SK-N-MC (cell line): ENCODE data around the gene BRD3.

ENCODE experiments used
- DNase-seq: peaks from one replicate; pipeline ENCODE4 v3.0.0-alpha.2; 2011; ENCODE audit warnings: low read depth, low spot score
- H3K27ac ChIP-seq: fragments of 200-600 bp; sonication (generic); 2 replicates; pipeline ENCODE4 v1.5.1; 2016; ENCODE audit warnings: mixed run types
- H3K36me3 ChIP-seq: fragments of 200-600 bp; sonication (generic); 2 replicates; pipeline ENCODE4 v1.6.1; 2017; ENCODE audit warnings: antibody characterized with exemption, low read length, mixed read lengths; ENCODE audit not compliant: insufficient read depth
- H3K4me3 ChIP-seq: fragments of 200-600 bp; sonication (generic); 2 replicates; pipeline ENCODE4 v1.5.1; 2016
- H3K9ac ChIP-seq: fragments of 200-600 bp; sonication (generic); 2 replicates; pipeline ENCODE4 v1.8.0; 2017; ENCODE audit warnings: mixed run types, mixed read lengths; ENCODE audit not compliant: insufficient read length
- H3K9me3 ChIP-seq: fragments of 200-600 bp; sonication (generic); 2 replicates; pipeline ENCODE4 v1.6.1; 2017; ENCODE audit warnings: low read depth, mild to moderate bottlenecking, antibody characterized with exemption, low read length, moderate library complexity, mixed read lengths
- EZH2 ChIP-seq: fragments of 200-600 bp; sonication (generic); IDR thresholded peaks from one replicate; pipeline ENCODE4 v1.6.1; 2017; ENCODE audit warnings: antibody characterized with exemption
- FOXP2 ChIP-seq: optimal IDR thresholded peaks from 2 replicates; pipeline ENCODE3; 2011; ENCODE audit warnings: mild to moderate bottlenecking, moderate library complexity; ENCODE audit not compliant: insufficient read depth; ENCODE audit errors: extremely low read length, control extremely low read depth
- POLR2AphosphoS5 ChIP-seq: IDR thresholded peaks from 2 replicates; pipeline ENCODE4 v1.6.1; 2012; ENCODE audit warnings: mild to moderate bottlenecking, low read depth, low read length, borderline replicate concordance

Gene BRD3

DNA sequence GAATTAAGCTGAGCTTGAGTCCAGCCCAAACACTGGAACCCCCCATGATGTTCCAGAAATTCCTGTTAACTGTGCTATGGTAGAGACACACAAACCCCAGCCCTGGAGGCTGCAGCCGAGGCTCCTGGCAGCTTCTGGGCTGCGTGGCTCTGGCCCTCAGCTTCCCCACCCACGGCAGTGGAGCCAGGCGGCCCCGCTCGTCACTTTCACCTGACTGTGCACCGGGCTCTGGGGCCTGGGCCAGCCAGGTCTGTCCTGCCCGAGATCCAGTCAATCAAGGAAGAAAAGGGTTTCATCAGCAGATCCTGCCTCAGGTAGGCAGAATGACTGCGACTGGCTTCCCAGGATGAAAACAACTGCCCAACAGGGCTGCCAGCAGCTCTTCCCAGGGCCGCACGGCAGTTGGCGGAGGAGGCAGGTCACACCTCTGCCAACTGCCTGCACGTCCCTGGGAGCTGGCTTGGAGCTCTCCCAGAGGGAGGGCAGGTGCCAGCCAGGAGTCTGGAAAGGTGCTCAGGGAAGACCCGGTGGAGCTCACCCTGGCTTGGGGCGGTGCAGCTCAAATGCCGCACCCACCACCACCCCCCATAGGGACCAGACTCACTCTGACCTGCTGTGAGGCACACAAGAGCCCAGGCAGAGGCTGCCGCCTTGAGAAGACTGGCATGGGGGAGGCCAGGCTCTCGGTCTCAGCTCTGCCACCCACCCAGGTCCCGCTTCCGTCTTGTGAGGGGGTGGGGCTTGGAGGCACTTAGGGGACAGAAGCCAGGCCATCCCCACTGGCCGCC is 20.7 kb downstream of the BRD3 start:
- Histone ChIP-seq H3K9me3 (no peaks in the 10 kb centered on the region), H3K9ac (no peak overlapping the region), H3K4me3 (no peak overlapping the region), H3K36me3 (peaks cover 46% of the 10 kb centered on the region; the same call in 1 of the 2 replicates), H3K27ac (no peak overlapping the region)
- no peak for DNase-seq
- no peak for TF ChIP-seq FOXP2
- no peak for TF ChIP-seq EZH2
- TF ChIP-seq POLR2AphosphoS5 = no peak

DNA sequence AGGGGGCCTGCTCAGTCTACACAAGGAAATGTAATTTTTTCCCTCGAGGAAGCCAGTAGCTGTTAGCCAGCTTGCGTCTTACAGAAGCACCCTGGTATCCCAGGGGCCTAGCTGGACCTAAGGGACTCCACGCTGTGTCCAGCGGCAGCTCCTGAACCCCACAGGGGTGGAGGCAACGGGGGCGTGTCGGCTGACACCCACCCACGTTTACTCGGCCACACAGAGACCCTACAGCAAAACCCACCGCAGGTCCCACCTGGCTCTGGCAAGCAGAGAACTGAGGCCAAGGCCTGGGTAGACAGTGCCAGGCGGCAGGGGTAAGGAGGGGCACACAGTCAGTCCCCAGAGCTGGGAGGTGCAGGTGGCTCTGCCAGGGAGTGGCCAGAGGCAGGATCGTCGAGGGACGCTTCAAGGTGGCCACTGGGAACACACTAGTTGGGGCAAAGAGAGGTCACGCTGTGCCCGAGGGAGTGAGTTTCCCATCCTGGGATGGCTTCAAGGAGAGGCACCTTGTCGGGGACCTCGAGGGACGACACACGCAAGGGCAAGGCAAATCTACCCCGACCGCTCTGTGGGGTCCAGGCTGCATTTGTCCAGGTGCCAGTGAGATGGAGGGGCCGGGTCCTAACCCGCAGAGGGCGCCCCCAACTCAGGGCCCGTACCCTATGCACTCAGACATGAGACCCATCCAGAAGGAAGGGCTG is 21.8 kb downstream of the BRD3 start:
- Histone ChIP-seq H3K4me3 (no peak overlapping the region), H3K9me3 (no peaks in the 10 kb centered on the region), H3K9ac (no peak overlapping the region), H3K27ac (no peak overlapping the region), H3K36me3 (peaks cover 46% of the 10 kb centered on the region; the same call in 1 of the 2 replicates)
- TF ChIP-seq POLR2AphosphoS5 (no peak), EZH2 (no peak), FOXP2 (no peak)
- no peak for DNase-seq

DNA sequence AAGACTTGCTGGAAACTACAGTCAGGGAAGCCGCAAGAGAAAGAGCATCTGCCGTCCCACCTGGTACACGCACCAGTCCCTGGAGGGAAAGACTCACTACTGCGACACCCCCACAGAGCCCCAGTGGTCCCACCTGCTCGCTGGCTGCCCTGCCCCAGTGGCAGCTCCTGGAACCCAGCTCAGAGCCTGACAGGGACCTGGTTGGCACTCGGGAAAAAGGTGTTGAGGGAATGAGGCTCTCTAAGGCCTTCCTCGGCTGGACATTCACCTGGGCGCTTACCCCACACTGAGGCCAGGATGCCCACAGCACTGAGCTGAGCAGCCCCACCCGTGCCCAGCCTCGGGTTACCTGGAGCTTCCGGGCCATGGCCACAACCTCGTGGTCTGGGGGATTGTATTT is 22.9 kb downstream of the BRD3 start:
- no peaks in the 10 kb centered on the region for H3K9me3 ChIP-seq
- H3K27ac ChIP-seq = no peak overlapping the region
- TF ChIP-seq EZH2 (no peak), POLR2AphosphoS5 (no peak), FOXP2 (no peak)
- DNase-seq = no peak
- H3K36me3 ChIP-seq = peaks cover 50% of the 10 kb centered on the region; the same call in 1 of the 2 replicates
- H3K9ac ChIP-seq = no peak overlapping the region
- no peak overlapping the region for H3K4me3 ChIP-seq

GRCh38 chr9:134043531-134043988 is 24.3 kb downstream of the BRD3 start:
- Histone ChIP-seq H3K9ac (no peak overlapping the region), H3K27ac (no peak overlapping the region), H3K9me3 (no peaks in the 10 kb centered on the region), H3K4me3 (no peak overlapping the region), H3K36me3 (peaks cover 62% of the 10 kb centered on the region)
- DNase-seq = no peak
- TF ChIP-seq FOXP2 = no peak
- TF ChIP-seq EZH2 = no peak
- TF ChIP-seq POLR2AphosphoS5 = no peak

- Histone ChIP-seq H3K27ac (no peak overlapping the region), H3K9ac (no peak overlapping the region), H3K36me3 (peaks cover 70% of the 10 kb centered on the region), H3K4me3 (no peak overlapping the region), H3K9me3 (no peaks in the 10 kb centered on the region)
- TF ChIP-seq EZH2 (no peak), FOXP2 (no peak), POLR2AphosphoS5 (no peak)
- no peak for DNase-seq
These were observed 26.2 kb downstream of the BRD3 start for GRCh38 chr9:134041649-134041962.

- Histone ChIP-seq H3K9me3 (no peaks in the 10 kb centered on the region), H3K27ac (no peak overlapping the region), H3K36me3 (peaks cover 69% of the 10 kb centered on the region), H3K9ac (no peak overlapping the region), H3K4me3 (no peak overlapping the region)
- DNase-seq = no peak
- TF ChIP-seq POLR2AphosphoS5 (no peak), FOXP2 (no peak)
These were observed 26.8 kb downstream of the BRD3 start for GRCh38 chr9:134040781-134041648.

- peaks cover 73% of the 10 kb centered on the region for H3K36me3 ChIP-seq
- no peak for TF ChIP-seq POLR2AphosphoS5
- TF ChIP-seq EZH2 = no peak
- TF ChIP-seq FOXP2 = no peak
- no peak overlapping the region for H3K9ac ChIP-seq
- H3K27ac ChIP-seq = no peak overlapping the region
- no peaks in the 10 kb centered on the region for H3K9me3 ChIP-seq
- no peak for DNase-seq
- H3K4me3 ChIP-seq = no peak overlapping the region
These were observed 27.7 kb downstream of the BRD3 start for GRCh38 chr9:134040176-134040565.

GRCh38 chr9:134039386-134040175 is 28.2 kb downstream of the BRD3 start:
- no peak overlapping the region for H3K4me3 ChIP-seq
- H3K36me3 ChIP-seq = peaks cover 77% of the 10 kb centered on the region
- H3K27ac ChIP-seq = no peak overlapping the region
- DNase-seq = no peak
- H3K9me3 ChIP-seq = no peaks in the 10 kb centered on the region
- H3K9ac ChIP-seq = no peak overlapping the region
- TF ChIP-seq FOXP2 = no peak
- no peak for TF ChIP-seq EZH2
- TF ChIP-seq POLR2AphosphoS5 = no peak
